GM11168 (cell line): ENCODE measurements around the gene CHM.
"Not testable (repeated sequence)": the region's sequence is repeated elsewhere in the genome, so short reads cannot be mapped to it uniquely, and the experiment has no call there.

Source experiments
- in situ Hi-C: fragments of 300-500 bp; cut with MboI; formaldehyde crosslinking; loops from one replicate; pipeline ENCODE4 v1.12.0; 2022; ENCODE audit warnings: low sequenced_read_pairs; ENCODE audit not compliant: unreplicated experiment

Gene CHM

GRCh38 chrX:85922821-85923220, 124.5 kb downstream of the CHM start:
- in situ Hi-C loops: no loop called here

GRCh38 chrX:85916656-85917280, 130.6 kb downstream of the CHM start:
- in situ Hi-C loops: not testable (repeated sequence)

GRCh38 chrX:85914431-85914830, 132.9 kb downstream of the CHM start:
- in situ Hi-C loops: no loop called here

- in situ Hi-C loops: no loop called here
Measured at GRCh38 chrX:85907316-85907715, 140.0 kb downstream of the CHM start.

- in situ Hi-C loops: no loop called here
Measured at GRCh38 chrX:85906399-85906798, 141.0 kb downstream of the CHM start.

GRCh38 chrX:85905851-85906250, 141.5 kb downstream of the CHM start:
- in situ Hi-C loops: no loop called here

- in situ Hi-C loops: no loop called here
Measured at GRCh38 chrX:85903692-85904471, 143.5 kb downstream of the CHM start.

- in situ Hi-C loops: no loop called here
Measured at GRCh38 chrX:85897362-85898126, 149.8 kb downstream of the CHM start.

- in situ Hi-C loops: no loop called here
Measured at GRCh38 chrX:85882601-85883000, 164.8 kb downstream of the CHM start.

GRCh38 chrX:85870585-85870984, 176.8 kb downstream of the CHM start:
- in situ Hi-C loops: no loop called here

GRCh38 chrX:85865324-85865723, 182.0 kb downstream of the CHM start:
- in situ Hi-C loops: no loop called here

- in situ Hi-C loops: no loop called here
Measured at GRCh38 chrX:85859426-85859825, 187.9 kb downstream of the CHM start.

- in situ Hi-C loops: no loop called here
Measured at GRCh38 chrX:85851418-85851817, 195.9 kb downstream of the CHM start.

- in situ Hi-C loops: no loop called here
Measured at GRCh38 chrX:85836868-85837267, 210.5 kb downstream of the CHM start.

GRCh38 chrX:85828771-85829170, 218.6 kb downstream of the CHM start:
- in situ Hi-C loops: no loop called here

- in situ Hi-C loops: no loop called here
Measured at GRCh38 chrX:85815203-85815751, 232.1 kb downstream of the CHM start.
